Progenitor cell of endocrine pancreas (in vitro differentiated cells): ENCODE results near the gene ERP44. TPM values are rescaled to one million over a fixed set of nuclear protein-coding genes. Genes with fewer than 3 reads are reported as not detected.
A peak's percentile ranks its signal among the peaks of the same experiment; 100 is the strongest.
"Not testable (repeated sequence)": the region's sequence is repeated elsewhere in the genome, so short reads cannot be mapped to it uniquely, and the experiment has no call there.

Experiments used
- DNase-seq: peaks from one replicate; pipeline ENCODE4 v3.0.0; 2021; ENCODE audit warnings: low spot score; ENCODE audit not compliant: unreplicated experiment
- H3K27ac Mint-ChIP-seq: 2 replicates; pipeline ENCODE4 v1.8.0; 2021; ENCODE audit warnings: mild to moderate bottlenecking, moderate library complexity, mixed read lengths
- H3K27me3 Mint-ChIP-seq: 2 replicates; pipeline ENCODE4 v1.8.0; 2021; ENCODE audit warnings: mixed read lengths
- H3K36me3 Mint-ChIP-seq: 2 replicates; pipeline ENCODE4 v1.8.0; 2022; ENCODE audit warnings: mixed read lengths; ENCODE audit not compliant: insufficient read depth
- H3K4me1 Mint-ChIP-seq: 2 replicates; pipeline ENCODE4 v1.8.0; 2021; ENCODE audit warnings: low read depth, mixed read lengths
- H3K4me3 Mint-ChIP-seq: 2 replicates; pipeline ENCODE4 v1.8.0; 2021; ENCODE audit warnings: low read depth, mild to moderate bottlenecking, moderate library complexity, mixed read lengths
- H3K9me3 Mint-ChIP-seq: 2 replicates; pipeline ENCODE4 v1.8.0; 2021; ENCODE audit warnings: low read depth, mixed read lengths
- CTCF ChIP-seq: fragments of 200-600 bp; sonication (generic); IDR thresholded peaks from one replicate; pipeline ENCODE4 v1.5.0; 2021; ENCODE audit warnings: antibody characterized with exemption, mild to moderate bottlenecking; ENCODE audit not compliant: unreplicated experiment
- total RNA-seq: library from RNA; stranded (reverse); gene quantifications from 2 replicates; pipeline ENCODE4 v1.2.1, GENCODE V29; 2021

ERP44 gene
- total RNA-seq, 1 donor from 2014 or later, result 19.7 TPM

- H3K27me3 Mint-ChIP-seq, result no peaks in the 10 kb centered on the region
- peak overlapping the region; percentile 100 for H3K4me3 Mint-ChIP-seq
- no peak for TF ChIP-seq CTCF
- no peaks in the 10 kb centered on the region for H3K9me3 Mint-ChIP-seq
- peaks cover 24% of the 10 kb centered on the region for H3K4me1 Mint-ChIP-seq
- H3K36me3 Mint-ChIP-seq, result no peaks in the 10 kb centered on the region
- H3K27ac Mint-ChIP-seq, result peak overlapping the region; percentile 97
- DNase-seq, result no peak
Measured at GRCh38 chr9:100100146-100100667, 1.4 kb upstream of the ERP44 start.

- Mint-ChIP-seq H3K4me1 (peaks cover 27% of the 10 kb centered on the region), H3K27ac (peak overlapping the region; percentile 97), H3K27me3 (no peaks in the 10 kb centered on the region), H3K4me3 (peak overlapping the region; percentile 100), H3K9me3 (no peaks in the 10 kb centered on the region), H3K36me3 (no peaks in the 10 kb centered on the region)
- no peak for TF ChIP-seq CTCF
- no peak for DNase-seq
Measured at GRCh38 chr9:100099722-100100042, 882 bp upstream of the ERP44 start.

GRCh38 chr9:100098046-100098886 is 534 bp downstream of the ERP44 start:
- Mint-ChIP-seq H3K36me3 (no peaks in the 10 kb centered on the region), H3K27me3 (no peaks in the 10 kb centered on the region), H3K4me3 (peak overlapping the region; percentile 100), H3K27ac (peak overlapping the region; percentile 99), H3K9me3 (no peaks in the 10 kb centered on the region), H3K4me1 (peaks cover 32% of the 10 kb centered on the region)
- DNase-seq, result peak; percentile 26
- no peak for TF ChIP-seq CTCF

GRCh38 chr9:100096378-100096916 is 2.4 kb downstream of the ERP44 start:
- Mint-ChIP-seq H3K36me3 (no peaks in the 10 kb centered on the region), H3K27me3 (no peaks in the 10 kb centered on the region), H3K4me1 (peaks cover 39% of the 10 kb centered on the region), H3K9me3 (no peaks in the 10 kb centered on the region), H3K27ac (peak overlapping the region; percentile 1), H3K4me3 (peak overlapping the region; percentile 2)
- no peak for TF ChIP-seq CTCF
- no peak for DNase-seq

- H3K4me3 Mint-ChIP-seq, H3K27me3 Mint-ChIP-seq, H3K36me3 Mint-ChIP-seq, H3K9me3 Mint-ChIP-seq, H3K27ac Mint-ChIP-seq, DNase-seq: not testable (repeated sequence)
- H3K4me1 Mint-ChIP-seq, result peaks cover 37% of the 10 kb centered on the region
Measured at GRCh38 chr9:100094411-100094810, 4.4 kb downstream of the ERP44 start.
